ENCODE measurements around the gene LMAN1L.

Gene LMAN1L

DNA sequence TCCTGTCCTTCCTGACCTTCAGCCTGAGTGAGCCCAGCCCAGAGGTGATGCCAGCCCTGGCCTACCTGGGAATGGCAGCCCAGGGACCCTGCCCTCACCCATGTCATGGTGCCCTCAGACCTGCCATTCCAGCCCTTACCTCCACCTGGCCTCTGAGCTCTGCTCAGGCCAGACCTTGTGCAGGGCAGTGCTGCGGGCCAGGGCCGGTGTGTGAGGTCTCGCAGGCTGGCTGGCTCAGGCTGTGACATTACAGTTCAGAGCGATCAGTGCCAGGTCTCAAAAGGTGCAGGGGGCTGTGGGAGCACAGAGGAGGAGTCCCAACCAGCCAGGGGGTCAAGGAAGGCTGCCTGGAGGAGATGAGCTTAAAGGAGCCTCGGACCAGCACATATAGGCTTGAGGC lies 7.4 kb downstream of the LMAN1L start:
- Histone ChIP-seq H3K27me3 (ENCODE audit: insufficient read depth, poor library complexity, severe bottlenecking) (no peaks in the 10 kb centered on the region), H3K4me1 (ENCODE audit: insufficient read depth, poor library complexity, severe bottlenecking) (peaks cover 21% of the 10 kb centered on the region), H3K9me3 (ENCODE audit: severe bottlenecking) (no peaks in the 10 kb centered on the region), H3K27ac (ENCODE audit: poor library complexity, severe bottlenecking) (no peak overlapping the region), H3K36me3 (ENCODE audit: low read depth) (no peaks in the 10 kb centered on the region), H3K4me3 (ENCODE audit: severe bottlenecking) (no peak overlapping the region)
- TF ChIP-seq, protein P1, sequence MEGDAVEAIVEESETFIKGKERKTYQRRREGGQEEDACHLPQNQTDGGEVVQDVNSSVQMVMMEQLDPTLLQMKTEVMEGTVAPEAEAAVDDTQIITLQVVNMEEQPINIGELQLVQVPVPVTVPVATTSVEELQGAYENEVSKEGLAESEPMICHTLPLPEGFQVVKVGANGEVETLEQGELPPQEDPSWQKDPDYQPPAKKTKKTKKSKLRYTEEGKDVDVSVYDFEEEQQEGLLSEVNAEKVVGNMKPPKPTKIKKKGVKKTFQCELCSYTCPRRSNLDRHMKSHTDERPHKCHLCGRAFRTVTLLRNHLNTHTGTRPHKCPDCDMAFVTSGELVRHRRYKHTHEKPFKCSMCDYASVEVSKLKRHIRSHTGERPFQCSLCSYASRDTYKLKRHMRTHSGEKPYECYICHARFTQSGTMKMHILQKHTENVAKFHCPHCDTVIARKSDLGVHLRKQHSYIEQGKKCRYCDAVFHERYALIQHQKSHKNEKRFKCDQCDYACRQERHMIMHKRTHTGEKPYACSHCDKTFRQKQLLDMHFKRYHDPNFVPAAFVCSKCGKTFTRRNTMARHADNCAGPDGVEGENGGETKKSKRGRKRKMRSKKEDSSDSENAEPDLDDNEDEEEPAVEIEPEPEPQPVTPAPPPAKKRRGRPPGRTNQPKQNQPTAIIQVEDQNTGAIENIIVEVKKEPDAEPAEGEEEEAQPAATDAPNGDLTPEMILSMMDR (IDR thresholded peaks at IDR 0.05; ENCODE audit: poor library complexity, severe bottlenecking), result no peak
- no peak for ATAC-seq (ENCODE audit: low read depth)
- DNase-seq (ENCODE audit: low spot score), result no peak

DNA sequence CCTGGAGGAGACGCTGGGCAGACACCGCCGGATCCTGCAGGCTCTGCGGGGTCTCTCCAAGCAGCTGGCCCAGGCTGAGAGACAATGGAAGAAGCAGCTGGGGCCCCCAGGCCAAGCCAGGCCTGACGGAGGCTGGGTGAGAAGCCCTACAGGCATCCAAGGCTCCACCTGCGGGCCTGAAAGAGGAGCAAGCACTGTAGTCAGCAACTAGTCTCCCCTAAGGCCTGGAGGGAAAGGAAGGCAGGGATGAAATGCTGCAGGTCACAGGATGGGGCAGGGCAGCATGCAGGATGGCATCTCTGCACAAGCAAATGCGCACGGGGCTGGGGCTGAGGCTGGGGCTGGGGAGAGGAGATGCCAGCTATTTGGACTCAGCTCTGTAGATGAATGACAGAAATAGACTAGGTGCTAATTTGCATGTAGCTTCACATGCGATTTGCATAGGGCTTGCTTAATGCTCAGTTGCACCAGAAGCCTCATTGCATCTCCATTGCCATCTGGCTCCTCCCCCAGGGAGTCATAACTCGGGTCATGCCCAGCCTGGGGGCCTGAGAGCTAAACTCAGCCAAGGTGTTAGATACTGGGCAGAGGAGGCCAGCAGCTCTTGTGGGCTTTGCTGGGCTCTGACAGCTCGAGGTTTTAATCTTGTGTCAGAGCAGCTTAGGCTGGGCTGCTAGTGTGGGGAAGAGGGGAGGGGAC lies 8.6 kb downstream of the LMAN1L start:
- no peak for DNase-seq (ENCODE audit: low spot score)
- no peaks in the 10 kb centered on the region for H3K36me3 ChIP-seq (ENCODE audit: low read depth)
- TF ChIP-seq, protein P1 (IDR thresholded peaks at IDR 0.05; ENCODE audit: poor library complexity, severe bottlenecking), result no peak
- H3K4me1 ChIP-seq (ENCODE audit: insufficient read depth, poor library complexity, severe bottlenecking), result peaks cover 21% of the 10 kb centered on the region
- ATAC-seq (ENCODE audit: low read depth), result no peak
- no peak overlapping the region for H3K4me3 ChIP-seq (ENCODE audit: severe bottlenecking)
- no peaks in the 10 kb centered on the region for H3K9me3 ChIP-seq (ENCODE audit: severe bottlenecking)
- H3K27me3 ChIP-seq (ENCODE audit: insufficient read depth, poor library complexity, severe bottlenecking), result no peaks in the 10 kb centered on the region
- no peak overlapping the region for H3K27ac ChIP-seq (ENCODE audit: poor library complexity, severe bottlenecking)

DNA sequence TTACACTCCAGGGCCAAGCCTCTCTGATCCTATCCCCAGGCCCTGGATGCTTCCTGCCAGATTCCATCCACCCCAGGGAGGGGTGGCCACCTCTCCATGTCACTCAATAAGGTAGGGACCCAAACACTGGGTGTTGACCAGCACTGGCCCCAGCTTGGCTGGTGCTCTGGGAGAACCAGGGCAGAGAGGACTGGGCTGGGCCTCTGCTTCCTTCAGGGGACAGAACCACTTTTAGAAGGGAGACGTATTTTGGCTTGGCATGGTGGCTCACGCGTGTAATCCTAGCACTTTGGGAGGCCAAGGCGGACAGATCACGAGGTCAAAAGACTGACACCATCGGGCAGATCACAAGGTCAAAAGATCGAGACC lies 9.1 kb downstream of the LMAN1L start:
- TF ChIP-seq, protein P1 (IDR thresholded peaks at IDR 0.05; ENCODE audit: poor library complexity, severe bottlenecking), result no peak
- Histone ChIP-seq H3K4me1 (ENCODE audit: insufficient read depth, poor library complexity, severe bottlenecking) (peaks cover 20% of the 10 kb centered on the region), H3K36me3 (ENCODE audit: low read depth) (no peaks in the 10 kb centered on the region), H3K4me3 (ENCODE audit: severe bottlenecking) (no peak overlapping the region), H3K9me3 (ENCODE audit: severe bottlenecking) (no peaks in the 10 kb centered on the region), H3K27ac (ENCODE audit: poor library complexity, severe bottlenecking) (no peak overlapping the region), H3K27me3 (ENCODE audit: insufficient read depth, poor library complexity, severe bottlenecking) (peaks cover 3% of the 10 kb centered on the region)
- no peak for DNase-seq (ENCODE audit: low spot score)
- ATAC-seq (ENCODE audit: low read depth), result no peak

DNA sequence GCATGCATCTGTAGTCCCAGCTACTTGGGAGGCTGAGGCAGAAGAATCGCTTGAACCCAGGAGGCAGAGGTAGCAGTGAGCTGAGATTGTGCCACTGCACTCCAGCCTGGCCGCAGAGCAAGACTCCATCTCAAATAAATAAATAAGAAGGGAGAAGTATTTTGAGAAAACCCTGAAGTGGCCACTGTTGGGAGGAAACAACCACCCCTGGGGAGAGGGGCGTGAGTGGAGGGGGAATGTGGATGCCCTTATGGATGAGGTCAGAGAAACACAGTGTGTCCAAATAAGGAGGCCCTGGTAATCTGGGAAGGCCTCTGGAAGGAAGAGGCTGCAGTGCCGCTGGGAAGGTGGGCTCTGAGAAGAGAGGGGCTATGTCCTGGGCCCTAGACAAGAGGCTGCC lies 9.6 kb downstream of the LMAN1L start:
- no peaks in the 10 kb centered on the region for H3K36me3 ChIP-seq (ENCODE audit: low read depth)
- H3K4me1 ChIP-seq (ENCODE audit: insufficient read depth, poor library complexity, severe bottlenecking), result peaks cover 16% of the 10 kb centered on the region
- DNase-seq (ENCODE audit: low spot score) (no peak), ATAC-seq (ENCODE audit: low read depth) (no peak)
- TF ChIP-seq, protein P1 (IDR thresholded peaks at IDR 0.05; ENCODE audit: poor library complexity, severe bottlenecking), result no peak
- peaks cover 8% of the 10 kb centered on the region for H3K27me3 ChIP-seq (ENCODE audit: insufficient read depth, poor library complexity, severe bottlenecking)
- no peak overlapping the region for H3K27ac ChIP-seq (ENCODE audit: poor library complexity, severe bottlenecking)
- H3K9me3 ChIP-seq (ENCODE audit: severe bottlenecking), result no peaks in the 10 kb centered on the region
- H3K4me3 ChIP-seq (ENCODE audit: severe bottlenecking), result no peak overlapping the region

DNA sequence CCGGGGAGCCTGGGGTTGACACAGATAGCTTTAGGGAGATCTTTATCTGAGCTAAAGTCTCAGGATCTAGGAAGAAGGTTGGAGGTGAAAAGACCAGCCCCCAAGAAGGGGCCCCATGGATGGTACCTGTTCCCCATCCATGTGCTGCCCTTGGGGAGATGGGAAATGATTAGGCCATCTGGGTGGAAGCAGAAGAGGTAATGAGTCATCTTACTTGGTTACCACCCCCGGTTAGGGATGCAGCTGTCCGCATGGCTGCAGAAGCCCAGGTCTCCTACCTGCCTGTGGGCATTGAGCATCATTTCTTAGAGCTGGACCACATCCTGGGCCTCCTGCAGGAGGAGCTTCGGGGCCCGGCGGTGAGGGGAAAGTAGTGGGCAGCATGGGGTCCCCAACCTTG lies 10.7 kb downstream of the LMAN1L start:
- no peak for DNase-seq (ENCODE audit: low spot score)
- Histone ChIP-seq H3K36me3 (ENCODE audit: low read depth) (no peaks in the 10 kb centered on the region), H3K4me1 (ENCODE audit: insufficient read depth, poor library complexity, severe bottlenecking) (peaks cover 8% of the 10 kb centered on the region), H3K4me3 (ENCODE audit: severe bottlenecking) (no peak overlapping the region), H3K27me3 (ENCODE audit: insufficient read depth, poor library complexity, severe bottlenecking) (peaks cover 19% of the 10 kb centered on the region), H3K9me3 (ENCODE audit: severe bottlenecking) (no peaks in the 10 kb centered on the region), H3K27ac (ENCODE audit: poor library complexity, severe bottlenecking) (no peak overlapping the region)
- TF ChIP-seq, protein P1 (IDR thresholded peaks at IDR 0.05; ENCODE audit: poor library complexity, severe bottlenecking), result no peak
- ATAC-seq (ENCODE audit: low read depth), result no peak

Measured in RWPE2 (cell line).